H1 (cell line): ENCODE data around the gene RASAL2. TPM values are rescaled to one million over a fixed set of nuclear protein-coding genes. Genes with fewer than 3 reads are reported as not detected.
"Not testable (repeated sequence)": the region's sequence is repeated elsewhere in the genome, so short reads cannot be mapped to it uniquely, and the experiment has no call there.

Source experiments
- CTCF ChIA-PET: fragments of 300-600 bp; sonication (Branson Sonifier 250); formaldehyde crosslinking; loops from one replicate; lab custom pipeline; 2021; ENCODE audit not compliant: partially characterized antibody; lab: Charles Lee
- POLR2A ChIA-PET: fragments of 300-600 bp; sonication (Branson Sonifier 250); formaldehyde crosslinking; loops from one replicate; lab custom pipeline; 2021; ENCODE audit warnings: inconsistent platforms; ENCODE audit not compliant: partially characterized antibody; lab: Charles Lee
- DNase-seq, 2 experiments: peaks; one replicate each; pipeline versions ENCODE4 v3.0.0 to v3.0.0-alpha.2; 2010 to 2022; ENCODE audit warnings: low spot score in 2 of 2, low read depth in 1 of 2, mixed read lengths in 1 of 2
- FAIRE-seq: peaks from 2 replicates; lab custom pipeline; 2011; peaks lifted over from hg19 to GRCh38; lab: Jason Lieb, UNC
- H2AFZ ChIP-seq: 2 replicates; pipeline ENCODE4 v1.8.1; 2012; ENCODE audit warnings: low read length, inconsistent platforms
- H2AK5ac ChIP-seq: 2 replicates; pipeline ENCODE4 v1.6.1; 2013; ENCODE audit warnings: low read depth, low read length
- H2BK120ac ChIP-seq: replicated peaks from 2 replicates; pipeline ENCODE3; 2013; ENCODE audit warnings: low read depth, low read length, inconsistent platforms
- H2BK12ac ChIP-seq: 2 replicates; pipeline ENCODE4 v1.6.1; 2013; ENCODE audit warnings: low read depth, low read length
- H2BK15ac ChIP-seq: 2 replicates; pipeline ENCODE4 v1.6.1; 2013; ENCODE audit warnings: low read length
- H2BK20ac ChIP-seq: 2 replicates; pipeline ENCODE4 v1.6.1; 2013; ENCODE audit warnings: low read length
- H2BK5ac ChIP-seq: 2 replicates; pipeline ENCODE4 v1.6.1; 2013; ENCODE audit warnings: low read depth, low read length
- H3K14ac ChIP-seq: 2 replicates; pipeline ENCODE4 v1.6.1; 2013; ENCODE audit warnings: inconsistent platforms; ENCODE audit not compliant: insufficient read length
- H3K18ac ChIP-seq: 2 replicates; pipeline ENCODE4 v1.6.1; 2013; ENCODE audit warnings: low read length; ENCODE audit errors: extremely low read depth
- H3K23ac ChIP-seq: 2 replicates; pipeline ENCODE4 v1.6.1; 2013; ENCODE audit warnings: inconsistent platforms; ENCODE audit not compliant: insufficient read length
- H3K23me2 ChIP-seq: 2 replicates; pipeline ENCODE4 v1.6.1; 2013; ENCODE audit warnings: low read depth, low read length
- H3K27ac ChIP-seq: 2 replicates; pipeline ENCODE4 v1.6.1; 2011; ENCODE audit warnings: low read depth, low read length, inconsistent platforms
- H3K27me3 ChIP-seq, 4 experiments: replicated peaks in 1 of 4; 1 replicate in 1 of 4; 2 replicates in 3 of 4; pipeline versions ENCODE4 v1.6.1 to v1.8.1; 2011 to 2013; ENCODE audit warnings: low read length in 3 of 4, mild to moderate bottlenecking in 3 of 4, inconsistent platforms in 2 of 4, mixed read lengths in 2 of 4, moderate library complexity in 1 of 4; ENCODE audit not compliant: control insufficient read depth in 3 of 4, insufficient read depth in 3 of 4; ENCODE audit errors: extremely low read depth in 1 of 4
- H3K36me3 ChIP-seq, 4 experiments: 2 replicates each; pipeline versions ENCODE4 v1.6.1 to v1.8.1; 2011 to 2013; ENCODE audit warnings: mild to moderate bottlenecking in 4 of 4, low read length in 3 of 4, moderate library complexity in 2 of 4, control low read depth in 1 of 4, inconsistent platforms in 1 of 4; ENCODE audit not compliant: insufficient read depth in 4 of 4, control insufficient read depth in 2 of 4
- H3K4ac ChIP-seq: replicated peaks from 2 replicates; pipeline ENCODE3; 2013; ENCODE audit warnings: low read length, low read depth, mixed read lengths, inconsistent platforms; ENCODE audit not compliant: insufficient read length
- H3K4me1 ChIP-seq, 4 experiments: replicated peaks in 1 of 4; 1 replicate in 1 of 4; 2 replicates in 3 of 4; pipeline versions ENCODE4 v1.6.1 to v1.8.1; 2011 to 2013; ENCODE audit warnings: low read length in 3 of 4, inconsistent platforms in 2 of 4, mixed read lengths in 1 of 4; ENCODE audit not compliant: insufficient read depth in 4 of 4, control insufficient read depth in 3 of 4
- H3K4me2 ChIP-seq, 2 experiments: 2 replicates each; pipeline versions ENCODE4 v1.6.1 to v1.8.1; 2011 to 2013; ENCODE audit warnings: low read depth in 2 of 2, low read length in 2 of 2, control low read depth in 1 of 2, inconsistent platforms in 1 of 2, mild to moderate bottlenecking in 1 of 2; ENCODE audit not compliant: insufficient read depth in 1 of 2
- H3K4me3 ChIP-seq, 4 experiments: fragments of 200-600, 300-600 bp in 1 of 4; sonication (generic), shearing (Covaris generic), sonication (Bioruptor Twin) in 1 of 4; 2 replicates each; pipeline versions ENCODE4 v1.5.1 to v1.8.1; 2011 to 2016; ENCODE audit warnings: low read length in 4 of 4, low read depth in 3 of 4, control low read depth in 2 of 4, inconsistent platforms in 2 of 4, mild to moderate bottlenecking in 2 of 4, mixed read lengths in 1 of 4, moderate library complexity in 1 of 4; ENCODE audit not compliant: insufficient read depth in 2 of 4; ENCODE audit errors: extremely low read depth in 1 of 4
- H3K56ac ChIP-seq: replicated peaks from 2 replicates; pipeline ENCODE3; 2013; ENCODE audit warnings: low read depth, mild to moderate bottlenecking, mixed read lengths, low read length, inconsistent platforms; ENCODE audit not compliant: insufficient read length
- H3K79me1 ChIP-seq: 2 replicates; pipeline ENCODE4 v1.6.1; 2013; ENCODE audit warnings: low read depth, low read length, control low read depth
- H3K79me2 ChIP-seq, 2 experiments: 2 replicates each; pipeline versions ENCODE4 v1.6.1 to v1.8.1; 2012 to 2013; ENCODE audit warnings: low read length in 2 of 2, mild to moderate bottlenecking in 2 of 2, inconsistent platforms in 1 of 2; ENCODE audit not compliant: insufficient read depth in 2 of 2, control insufficient read depth in 1 of 2
- H3K9ac ChIP-seq, 4 experiments: replicated peaks in 1 of 4; 1 replicate in 1 of 4; 2 replicates in 3 of 4; pipeline versions ENCODE4 v1.6.1 to v1.8.1; 2011 to 2013; ENCODE audit warnings: low read depth in 3 of 4, low read length in 3 of 4, control low read depth in 2 of 4, mild to moderate bottlenecking in 2 of 4, moderate library complexity in 2 of 4, inconsistent platforms in 1 of 4; ENCODE audit errors: extremely low read depth in 1 of 4
- H3K9me3 ChIP-seq, 2 experiments: 2 replicates each; pipeline versions ENCODE4 v1.6.1 to v1.8.1; 2012 to 2013; ENCODE audit warnings: mild to moderate bottlenecking in 2 of 2, moderate library complexity in 2 of 2, control low read depth in 1 of 2, inconsistent platforms in 1 of 2, low read depth in 1 of 2, low read length in 1 of 2, mixed read lengths in 1 of 2; ENCODE audit not compliant: insufficient read depth in 2 of 2
- H4K20me1 ChIP-seq, 2 experiments: replicated peaks in 1 of 2; 2 replicates each; pipeline versions ENCODE3 to v1.8.1; 2011 to 2013; ENCODE audit warnings: inconsistent platforms in 2 of 2, low read length in 2 of 2, mild to moderate bottlenecking in 1 of 2; ENCODE audit not compliant: insufficient read depth in 2 of 2, control insufficient read depth in 1 of 2
- H4K5ac ChIP-seq: 2 replicates; pipeline ENCODE4 v1.6.1; 2013; ENCODE audit warnings: low read length, low read depth, mixed read lengths, inconsistent platforms; ENCODE audit not compliant: insufficient read length
- H4K8ac ChIP-seq: 2 replicates; pipeline ENCODE4 v1.8.0; 2013; ENCODE audit warnings: mild to moderate bottlenecking, moderate library complexity, low read length, inconsistent platforms; ENCODE audit not compliant: insufficient read depth; ENCODE audit errors: extremely low read depth
- H4K91ac ChIP-seq: replicated peaks from 2 replicates; pipeline ENCODE3; 2013; ENCODE audit warnings: low read length, mixed read lengths, inconsistent platforms; ENCODE audit not compliant: insufficient read length
- EP300 ChIP-seq, 2 experiments: IDR thresholded peaks; 1 replicate in 1 of 2; 2 replicates in 1 of 2; pipeline ENCODE4 v1.6.1; 2011 to 2012; ENCODE audit warnings: low read depth in 2 of 2, low read length in 2 of 2, mild to moderate bottlenecking in 2 of 2, borderline replicate concordance in 1 of 2, inconsistent platforms in 1 of 2, moderate library complexity in 1 of 2
- WGBS, 2 experiments: shearing (Covaris generic) in 1 of 2; methylation state at CpG; one replicate each; pipeline versions ENCODE4 v1.1.6 to v1.1.7; 2013 to 2015; ENCODE audit warnings: low lambda C conversion rate in 2 of 2, mixed read lengths in 2 of 2, inconsistent platforms in 1 of 2, low coverage in 1 of 2, missing lambda C conversion rate in 1 of 2; ENCODE audit not compliant: insufficient replicate concordance in 2 of 2, insufficient coverage in 1 of 2, insufficient read length in 1 of 2; ENCODE audit errors: extremely low coverage in 1 of 2, missing lambda C conversion rate in 1 of 2; 5-methylcytosine and 5-hydroxymethylcytosine counted together
- polyA plus RNA-seq, 7 experiments: library from polyadenylated mRNA; depleted of rRNA in 3 of 7; stranded (reverse) in 5 of 7; unstranded in 2 of 7; fragments of >200 nt in 5 of 7; fragments of 200-250 nt in 2 of 7; gene quantifications; 1 replicate in 5 of 7; 2 replicates in 1 of 7; 4 replicates in 1 of 7; pipeline versions ENCODE4 v1.2.1 to v1.2.3, GENCODE V29; 2011 to 2013; ENCODE audit warnings: missing spikeins in 2 of 7, mixed read lengths in 2 of 7
- total RNA-seq: library from RNA; stranded (reverse); fragmentation: NEBNext Ultra II Directional; extraction: Animal tissue kit (Norgen Biotek cat#: 25700); gene quantifications from 2 replicates; pipeline ENCODE4 v1.2.1, GENCODE V29; 2021

Gene RASAL2
- total and polyA plus RNA-seq, 2 of the 8 experiments (the other 6 are each of a cell fraction or from before 2014, with no cell fraction given), result 15.9 to 32.5 TPM

GRCh38 chr1:178208269-178208856 lies 114.5 kb downstream of the RASAL2 start:
- H2BK120ac ChIP-seq, result not testable (repeated sequence)
- peak in 1 of 2 experiments; percentile 36; a peak in 1 of 3 replicates for TF ChIP-seq EP300 (IDR thresholded peaks at IDR 0.05; ENCODE audit: borderline replicate concordance in 1 of 2, low read depth in 2 of 2, low read length in 2 of 2)
- TF ChIP-seq, all 59 proteins: peak for 1; not testable (repeated sequence) for 58
- H3K9ac ChIP-seq, H3K79me2 ChIP-seq, H2AK5ac ChIP-seq, H3K27me3 ChIP-seq, H3K4ac ChIP-seq, H3K4me2 ChIP-seq, H3K14ac ChIP-seq, H3K27ac ChIP-seq, H3K4me3 ChIP-seq, FAIRE-seq, H3K36me3 ChIP-seq, H4K5ac ChIP-seq, DNase-seq, H3K56ac ChIP-seq, H4K8ac ChIP-seq, H2BK12ac ChIP-seq, H2BK20ac ChIP-seq, H4K91ac ChIP-seq, H4K20me1 ChIP-seq, H2AFZ ChIP-seq, H3K23me2 ChIP-seq, H3K4me1 ChIP-seq, POLR2A ChIA-PET, H3K18ac ChIP-seq, H2BK15ac ChIP-seq, H3K23ac ChIP-seq, H2BK5ac ChIP-seq, H3K79me1 ChIP-seq: not testable (repeated sequence)
- CTCF ChIA-PET, result interaction anchor here (1.7 kb wide), 1 partner anchor 10 kb away, joined by 4 read pairs; no protein-coding TSS in a partner anchor
- peaks cover 17 to 22% of the 10 kb centered on the region in 2 experiments; a peak in 3 of 4 replicates for H3K9me3 ChIP-seq
- 98% methylated on average over 11 of the region's 11 CpGs; no CpG with 5 or more reads in 1 of the 2 experiments for WGBS, 2 experiments
